Keratinocyte (primary cell): ENCODE measurements around the gene AFDN.

Source experiments
- CTCF ChIP-seq, 3 experiments: IDR thresholded peaks in 1 of 3; conservative IDR thresholded peaks in 1 of 3; optimal IDR thresholded peaks in 1 of 3; 2 replicates in 2 of 3; 3 replicates in 1 of 3; pipeline versions ENCODE3 to v1.5.1; 2011; ENCODE audit warnings: low read length in 3 of 3, mild to moderate bottlenecking in 3 of 3, moderate library complexity in 2 of 3, control low read depth in 1 of 3, inconsistent platforms in 1 of 3; ENCODE audit not compliant: insufficient read depth in 2 of 3; ENCODE audit errors: extremely low read depth in 1 of 3
- EZH2 ChIP-seq: IDR thresholded peaks from one replicate; pipeline ENCODE4 v1.6.1; 2012; ENCODE audit warnings: inconsistent platforms, mild to moderate bottlenecking, low read length, moderate library complexity

- TF ChIP-seq CTCF (optimal IDR thresholded peaks at IDR 0.05 in 1 of 3, IDR thresholded peaks at IDR 0.05 in 1 of 3, conservative IDR thresholded peaks at IDR 0.05 in 1 of 3; ENCODE audit: extremely low read depth in 1 of 3, insufficient read depth in 2 of 3, low read length in 3 of 3) (peak in 1 of 3 experiments; percentile 7), EZH2 (no peak)
Measured at GRCh38 chr6:167791091-167791779, 35.5 kb upstream of the AFDN start.
